NCI-H128 (cell line): Measurements from ENCODE around the gene NR6A1.
"Not testable (repeated sequence)": the region's sequence is repeated elsewhere in the genome, so short reads cannot be mapped to it uniquely, and the experiment has no call there.

Experiments
- DNase-seq: peaks from one replicate; lab custom pipeline; 2025; ENCODE audit not compliant: unreplicated experiment; lab: John Stamatoyannopoulos, UW

NR6A1 gene

DNA sequence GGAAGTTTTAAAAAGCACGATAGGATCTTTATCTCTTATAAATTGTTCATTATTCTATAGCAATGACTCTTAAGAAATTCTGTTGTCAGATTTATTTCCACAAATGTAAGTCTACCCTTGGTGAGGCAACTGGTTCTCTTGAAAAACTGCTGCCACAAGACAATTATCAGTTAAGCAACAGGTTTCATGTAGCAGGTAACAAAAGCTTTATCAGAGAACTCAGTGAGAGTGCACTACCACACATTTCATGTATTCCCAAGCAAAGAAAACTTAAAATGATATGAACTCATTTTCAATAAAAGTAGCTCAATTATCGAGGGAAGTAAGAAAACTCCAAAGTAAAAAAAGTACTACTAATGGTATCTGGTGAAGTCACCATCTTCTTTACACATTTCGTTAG lies 9.4 kb downstream of the NR6A1 start:
- no peak for DNase-seq

DNA sequence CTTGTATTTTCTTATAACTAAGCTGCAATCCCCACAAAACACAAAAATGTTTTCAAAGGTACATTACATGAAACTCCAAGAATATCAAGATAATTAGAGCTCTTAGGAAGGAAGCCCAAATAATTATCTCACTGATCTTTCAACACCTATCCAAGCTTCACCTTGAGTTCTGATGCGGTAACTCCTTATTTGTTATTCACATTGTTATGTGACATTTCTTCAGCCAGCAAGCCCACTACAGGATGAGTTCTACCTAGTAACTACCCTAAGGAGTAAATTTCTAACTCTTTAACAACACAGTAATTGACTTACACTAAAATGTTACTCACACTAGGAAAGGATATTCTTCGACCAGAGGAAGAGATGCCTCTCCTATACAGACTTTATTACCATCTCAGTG lies 9.9 kb downstream of the NR6A1 start:
- no peak for DNase-seq

DNA sequence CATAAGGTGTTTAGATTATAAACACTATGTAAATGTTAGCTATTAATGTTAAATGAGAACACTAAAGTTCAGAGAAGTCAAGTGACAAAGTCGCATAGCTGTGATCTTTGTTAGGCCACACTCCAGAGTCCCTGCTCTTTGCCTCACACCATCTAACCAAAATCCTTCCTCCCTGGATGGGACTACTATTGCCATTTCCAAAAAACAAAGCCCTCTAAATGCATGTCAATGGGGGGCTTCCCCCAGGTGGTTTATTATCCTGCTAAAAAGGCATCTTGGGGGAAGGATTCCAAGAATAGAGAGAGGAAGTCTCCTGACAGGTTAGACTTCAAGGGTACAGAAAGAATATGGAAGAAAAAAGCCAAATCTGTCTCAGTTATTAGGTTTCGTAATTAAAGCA lies 10.4 kb downstream of the NR6A1 start:
- no peak for DNase-seq

DNA sequence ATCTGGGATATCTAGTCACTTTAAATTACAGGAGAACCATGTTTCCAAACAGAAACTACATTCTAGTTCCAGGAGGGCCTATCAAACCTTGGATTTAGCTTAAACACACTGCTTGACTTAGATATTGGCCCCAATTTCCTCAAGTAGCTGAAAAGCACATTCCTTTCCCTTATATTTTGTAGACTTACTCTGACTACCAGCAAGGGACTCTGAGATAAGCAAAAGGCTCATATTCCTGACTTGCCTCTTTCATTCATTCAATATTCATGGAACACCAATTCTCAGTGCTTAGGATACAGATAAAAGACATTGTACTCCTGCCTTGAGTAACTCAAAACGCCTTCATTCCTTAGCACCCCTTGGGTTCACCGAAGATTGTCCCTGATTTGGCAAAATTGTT lies 11.8 kb downstream of the NR6A1 start:
- no peak for DNase-seq

DNA sequence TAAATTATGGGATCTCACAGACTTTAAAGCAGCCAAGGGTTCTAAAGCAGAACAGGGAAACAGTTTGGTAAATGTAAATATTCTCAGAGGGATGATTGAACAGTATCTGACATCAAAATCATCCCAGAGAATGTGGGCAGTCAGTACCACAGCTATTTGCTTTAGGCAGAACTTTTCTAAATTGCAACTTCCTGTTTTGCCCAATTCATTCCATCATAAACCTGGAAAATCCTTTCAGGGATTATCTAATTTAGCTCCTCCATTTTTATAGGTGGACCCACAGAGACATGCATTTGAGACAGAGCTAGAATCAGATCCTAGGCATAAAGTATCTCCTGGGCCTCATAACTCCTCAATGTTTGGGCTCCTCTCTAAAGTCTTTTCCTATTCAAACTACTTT lies 12.4 kb downstream of the NR6A1 start:
- no peak for DNase-seq

DNA sequence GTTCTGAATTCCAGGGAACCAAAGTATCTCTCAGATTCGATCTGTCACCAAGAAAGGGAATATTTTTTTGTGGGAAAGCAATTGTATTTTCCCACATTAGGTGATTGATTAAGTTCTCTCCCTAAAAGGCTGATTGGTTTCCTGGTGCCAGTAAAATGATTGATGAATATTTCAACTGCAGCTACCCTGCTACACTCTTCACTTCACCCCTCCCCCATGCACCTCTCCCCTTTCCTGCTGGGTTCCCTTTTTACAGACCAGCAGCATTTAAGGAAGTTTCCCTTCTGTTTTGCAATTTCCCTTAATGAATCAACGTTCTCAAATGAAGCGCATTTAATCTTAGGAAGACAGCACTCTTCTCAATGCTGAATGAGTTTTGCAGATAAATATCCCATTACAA lies 13.1 kb downstream of the NR6A1 start:
- no peak for DNase-seq

DNA sequence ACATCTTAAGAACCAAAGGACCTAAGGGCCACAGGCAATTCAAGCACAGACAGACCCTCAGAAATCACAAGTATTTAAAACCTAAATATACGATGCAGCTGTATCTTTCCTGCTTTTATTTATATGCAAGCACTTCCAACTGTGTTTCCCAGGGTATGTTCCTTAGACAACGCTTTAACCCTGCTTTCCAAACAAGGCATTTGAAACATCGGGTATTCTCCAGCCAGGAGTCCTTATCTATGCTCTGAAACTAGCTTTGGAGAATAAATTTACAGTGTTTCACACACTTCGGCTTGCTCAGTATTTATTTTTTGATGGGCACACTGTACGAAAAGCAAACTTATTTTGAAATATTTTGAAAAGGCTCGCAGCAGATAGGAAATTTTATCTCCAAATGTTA lies 13.5 kb downstream of the NR6A1 start:
- no peak for DNase-seq

DNA sequence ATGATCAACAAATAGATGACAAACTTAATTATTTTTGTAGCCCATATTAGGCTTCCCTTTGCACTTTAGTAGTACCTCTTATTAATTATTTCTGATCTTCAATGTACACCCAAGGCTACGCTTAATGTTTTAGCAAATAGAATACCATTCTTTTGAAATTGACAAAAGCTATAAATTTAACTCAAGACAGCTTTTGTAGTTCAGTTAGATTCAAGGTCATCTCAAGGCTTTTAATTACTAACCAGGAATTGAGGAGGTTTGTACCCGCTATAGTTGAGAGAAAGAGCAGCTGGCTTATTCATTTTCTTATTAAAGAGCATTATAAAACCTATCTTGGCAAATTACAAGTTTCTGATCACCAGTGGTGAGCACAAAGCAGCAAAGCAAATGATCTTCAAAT lies 15.1 kb downstream of the NR6A1 start:
- no peak for DNase-seq

DNA sequence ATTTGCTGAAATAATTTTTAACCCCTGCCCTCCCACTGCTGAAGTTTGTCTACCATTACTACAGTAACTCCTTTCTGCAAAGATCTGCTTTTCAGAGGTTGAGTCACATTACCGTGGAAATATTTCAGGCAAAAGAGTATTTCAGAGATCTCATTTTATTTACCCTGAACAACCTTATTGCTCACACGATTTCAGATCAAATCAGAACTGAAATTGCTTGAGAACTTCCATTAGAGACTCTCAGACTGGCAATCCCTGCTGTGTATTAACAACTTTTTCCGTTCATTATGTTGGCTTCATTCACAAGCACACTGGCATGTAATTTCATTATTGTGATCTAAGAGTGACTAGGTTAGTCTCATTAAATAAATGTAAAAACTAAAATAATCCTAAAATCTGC lies 16.1 kb downstream of the NR6A1 start:
- DNase-seq = no peak

DNA sequence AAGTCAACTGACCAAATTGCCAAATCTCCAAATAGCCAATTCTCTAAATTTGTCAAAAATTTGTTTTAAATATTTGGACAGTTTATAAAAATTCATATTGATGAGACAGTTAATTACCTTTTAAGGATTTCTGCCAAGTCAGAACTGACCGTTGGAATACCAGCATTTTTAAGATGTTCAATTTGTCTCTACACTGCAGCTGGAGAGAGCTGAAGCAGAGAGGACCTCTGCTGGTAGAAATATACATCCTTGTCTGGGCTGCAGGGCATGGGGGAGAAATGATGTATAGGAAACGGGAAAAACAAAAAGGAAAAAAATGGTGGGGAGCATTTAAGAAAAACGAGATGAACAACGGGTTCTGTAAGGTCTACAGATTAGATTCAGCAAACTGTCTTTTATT lies 16.8 kb downstream of the NR6A1 start:
- DNase-seq = no peak

DNA sequence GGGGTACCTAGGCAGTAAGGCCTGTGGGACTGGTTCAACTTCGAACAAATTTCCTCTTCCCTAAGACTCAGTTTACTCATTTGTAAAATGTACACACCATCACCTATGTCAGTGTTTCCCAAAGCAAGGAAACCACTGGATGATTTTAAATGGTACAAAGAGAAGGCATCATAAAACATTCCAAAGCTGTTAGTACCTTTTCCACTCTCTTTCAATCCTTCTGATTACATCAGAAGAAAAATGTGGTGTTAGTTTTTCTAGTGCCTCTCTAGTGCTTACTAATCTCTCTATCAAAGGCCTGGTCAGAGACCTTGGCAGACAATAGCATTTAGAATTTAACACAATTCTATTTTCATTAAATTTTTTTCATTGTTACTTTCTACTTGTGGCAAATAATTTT lies 18.1 kb downstream of the NR6A1 start:
- DNase-seq = no peak

DNA sequence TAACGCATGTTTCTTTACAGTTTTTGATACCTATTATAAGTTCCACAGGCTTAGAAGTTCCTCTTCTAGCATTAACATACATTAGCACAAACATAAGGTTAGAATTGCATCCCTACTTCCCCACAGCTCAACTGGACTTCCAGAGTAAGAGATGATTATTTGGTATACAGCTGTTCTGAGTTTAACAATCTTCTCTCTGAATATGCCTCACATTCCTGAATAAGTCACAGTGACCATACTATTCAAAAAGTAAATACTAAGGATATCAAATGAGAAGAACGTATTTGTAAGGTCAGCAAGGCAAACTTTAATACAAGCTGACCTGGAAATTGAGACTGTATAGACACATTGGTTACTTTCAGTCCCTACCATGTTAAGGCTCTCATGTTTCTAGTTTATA lies 21.3 kb downstream of the NR6A1 start:
- no peak for DNase-seq

DNA sequence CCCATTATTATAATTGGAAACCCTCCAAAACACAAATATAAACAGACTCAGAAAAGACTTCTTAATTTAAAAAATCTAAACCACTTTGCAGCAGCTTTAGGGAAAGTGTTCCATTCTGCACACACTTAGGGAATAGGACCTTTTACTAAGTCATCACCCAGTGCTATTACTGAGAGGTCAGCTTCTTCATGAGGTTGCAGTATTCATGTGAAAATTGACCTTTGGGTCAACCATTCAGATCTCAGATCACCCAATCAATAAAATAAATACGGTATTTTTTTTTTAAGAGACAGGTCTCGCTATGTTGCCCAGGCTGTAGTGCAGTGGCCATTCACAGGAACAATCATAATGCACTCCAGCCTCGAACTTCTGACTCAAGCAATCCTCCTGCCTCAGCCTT lies 21.8 kb downstream of the NR6A1 start:
- DNase-seq = no peak

DNA sequence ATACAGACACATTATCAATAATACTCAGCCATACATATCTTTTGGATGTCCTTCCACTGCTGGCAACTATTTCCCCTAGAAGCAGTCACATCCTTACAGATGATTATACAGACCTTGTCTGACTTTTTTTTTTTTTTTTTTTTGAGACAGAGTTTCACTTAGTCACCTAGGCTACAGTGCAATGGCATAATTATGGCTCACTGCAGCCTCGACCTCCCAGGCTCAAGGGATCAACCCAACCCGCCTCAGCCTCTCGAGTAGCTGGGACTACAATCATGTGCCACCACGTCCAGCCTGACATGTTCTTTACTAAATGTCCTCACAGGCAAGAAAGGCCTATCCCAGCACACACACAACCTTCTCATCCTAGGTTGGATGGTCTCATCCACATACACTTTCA lies 24.0 kb downstream of the NR6A1 start:
- DNase-seq = no peak

DNA sequence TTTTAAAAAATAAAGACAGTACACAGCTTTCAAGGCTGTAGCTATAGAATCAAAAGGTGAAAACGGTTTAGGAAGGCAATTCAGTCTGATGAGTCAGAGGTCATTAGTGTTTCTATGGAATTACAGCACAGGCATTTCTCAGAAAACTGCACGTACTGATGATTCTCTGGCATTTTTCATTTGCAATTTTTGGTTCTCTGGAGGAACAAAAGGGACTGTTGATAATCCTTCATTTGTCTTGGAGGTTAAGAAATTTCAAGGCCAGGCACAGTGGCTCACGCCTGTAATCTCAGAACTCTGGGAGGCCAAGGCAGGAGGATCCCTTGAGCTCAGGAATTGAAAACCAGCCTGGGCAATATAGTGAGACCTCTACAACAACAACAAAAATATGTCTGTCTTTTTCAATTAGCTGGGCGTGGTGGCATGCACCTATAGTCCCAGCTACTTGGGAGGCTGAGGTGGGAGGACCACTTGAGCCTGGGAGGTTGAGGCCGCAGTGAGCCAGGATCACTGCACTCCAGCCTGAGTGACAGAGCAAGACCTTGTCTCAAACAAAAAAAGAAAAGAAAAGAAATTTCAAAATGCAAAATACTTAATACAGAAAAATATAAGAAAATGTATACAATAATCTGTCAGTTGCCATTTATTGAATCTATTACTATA lies 27.3 kb downstream of the NR6A1 start:
- no peak for DNase-seq

DNA sequence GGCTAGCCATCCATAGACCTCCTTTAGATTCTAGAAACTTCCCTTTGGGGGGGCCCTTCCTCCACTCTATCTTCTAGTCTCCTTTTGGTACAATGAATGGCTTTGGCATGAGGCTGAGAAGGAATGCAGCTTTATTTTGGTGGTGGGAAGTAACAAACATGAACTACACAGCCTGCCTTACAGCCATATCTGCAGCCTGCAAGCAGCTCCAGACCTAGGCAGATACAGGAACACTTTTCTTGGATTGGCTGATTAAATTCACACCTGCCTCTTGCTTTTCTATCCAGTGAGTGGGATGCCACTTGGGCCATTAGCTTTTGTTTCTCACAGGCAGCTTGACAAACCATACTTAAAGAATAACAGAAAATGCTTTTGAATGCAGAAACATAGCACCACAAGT lies 28.2 kb downstream of the NR6A1 start:
- no peak for DNase-seq

DNA sequence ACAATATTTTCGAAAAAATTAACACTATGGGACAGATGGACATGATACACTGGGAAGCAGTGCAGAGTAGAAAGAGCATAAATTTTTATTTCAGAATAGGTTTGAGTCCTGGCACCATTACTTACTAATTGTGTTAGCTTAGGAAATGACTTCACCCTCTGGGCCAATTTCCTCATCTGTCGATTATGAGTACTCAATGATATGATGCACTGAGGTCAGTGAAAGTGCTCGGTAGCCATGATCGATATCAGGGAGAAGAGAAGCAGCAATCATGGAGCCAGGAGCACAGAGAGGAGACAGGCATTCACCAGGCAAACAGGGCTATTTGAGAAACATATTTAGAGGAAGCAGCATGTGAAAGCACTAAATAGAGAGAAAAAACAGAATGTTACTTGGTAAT lies 29.4 kb downstream of the NR6A1 start:
- DNase-seq = no peak

DNA sequence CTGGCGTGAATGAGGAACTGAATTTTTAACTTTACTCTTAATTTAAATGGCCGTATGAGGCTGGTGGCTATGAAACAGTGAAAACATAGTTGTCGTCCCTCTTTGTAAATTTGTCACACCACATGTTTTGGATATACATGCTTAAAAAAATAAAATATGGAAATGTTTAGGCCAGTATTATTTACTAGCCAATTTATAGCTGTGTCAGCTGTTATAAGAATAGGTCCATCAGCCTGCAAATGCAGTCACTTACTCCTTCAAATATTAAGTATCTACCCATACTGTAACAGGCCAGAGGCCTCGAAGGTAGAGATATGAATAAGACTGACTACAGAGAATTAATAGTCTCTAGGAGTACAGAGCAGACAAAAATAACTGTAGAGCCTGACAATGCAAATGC lies 30.0 kb downstream of the NR6A1 start:
- no peak for DNase-seq

DNA sequence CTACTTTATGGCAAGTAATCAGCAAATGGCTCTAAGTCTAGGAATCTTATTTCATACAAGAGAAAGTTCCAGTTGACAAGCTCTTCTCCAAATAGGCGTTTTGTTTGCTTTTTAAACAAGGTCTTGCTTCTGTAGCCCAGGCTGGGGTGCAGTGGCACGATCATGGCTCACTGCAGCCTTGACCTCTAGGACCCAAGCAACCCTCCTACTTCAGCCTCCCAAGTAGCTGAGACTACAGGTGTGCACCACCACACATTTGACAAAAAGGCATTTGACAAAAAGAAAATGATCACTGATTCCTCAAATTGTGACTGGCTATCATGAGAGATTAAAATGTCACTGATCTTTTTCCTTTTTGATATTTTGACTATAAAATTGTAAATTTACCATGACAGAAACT lies 31.8 kb downstream of the NR6A1 start:
- no peak for DNase-seq

DNA sequence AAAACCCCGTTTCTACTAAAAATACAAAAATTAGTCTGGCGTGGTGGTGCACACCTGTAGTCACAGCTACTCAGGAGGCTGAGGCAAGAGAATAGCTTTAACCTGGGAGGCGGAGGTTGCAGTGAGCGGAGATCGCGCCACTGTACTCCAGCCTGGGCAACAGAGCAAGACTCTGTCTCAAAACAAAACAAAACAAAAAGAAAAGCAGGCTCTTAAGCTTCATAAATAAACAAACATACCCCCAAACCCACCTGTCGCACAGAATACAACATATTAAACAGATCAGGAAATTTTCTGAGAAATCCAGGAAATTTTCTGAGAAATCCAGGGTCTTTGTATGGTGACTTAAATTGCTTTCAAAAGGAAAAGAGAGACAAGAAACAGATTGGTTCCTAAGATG lies 33.0 kb downstream of the NR6A1 start:
- not testable (repeated sequence) for DNase-seq

DNA sequence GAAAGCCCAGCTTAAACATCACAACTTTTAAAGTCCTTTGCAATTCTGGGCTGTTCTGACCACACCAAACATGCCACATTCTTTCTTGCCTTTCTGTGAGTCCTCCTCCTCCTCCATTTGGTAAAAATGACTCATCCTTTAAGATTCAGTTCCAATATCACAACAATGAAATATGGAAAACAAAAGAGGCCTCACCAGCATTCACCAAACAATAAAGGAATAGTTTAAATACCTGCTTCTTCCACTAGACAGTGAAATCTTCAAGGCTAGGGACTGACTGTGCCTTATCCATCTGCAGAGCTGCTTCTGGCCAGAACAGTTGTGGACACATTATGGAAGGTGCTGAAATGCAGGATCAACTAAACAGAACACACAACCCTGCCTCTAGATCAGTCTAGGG lies 36.0 kb downstream of the NR6A1 start:
- no peak for DNase-seq

DNA sequence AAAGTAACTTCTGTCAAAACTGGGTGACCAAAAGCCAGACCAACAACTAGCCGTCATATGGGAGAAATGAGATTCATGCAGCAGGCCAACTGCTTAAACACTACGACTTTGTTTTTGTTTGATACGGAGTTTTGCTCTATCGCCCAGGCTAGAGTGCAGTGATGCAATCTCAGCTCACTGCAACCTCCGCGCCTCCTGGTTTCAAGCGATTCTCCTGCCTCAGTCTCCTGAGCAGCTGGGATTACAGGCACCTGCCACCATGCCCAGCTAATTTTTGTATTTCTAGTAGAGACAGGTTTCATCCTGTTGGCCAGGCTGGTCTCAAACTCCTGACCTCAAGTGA lies 36.4 kb downstream of the NR6A1 start:
- DNase-seq = not testable (repeated sequence)

DNA sequence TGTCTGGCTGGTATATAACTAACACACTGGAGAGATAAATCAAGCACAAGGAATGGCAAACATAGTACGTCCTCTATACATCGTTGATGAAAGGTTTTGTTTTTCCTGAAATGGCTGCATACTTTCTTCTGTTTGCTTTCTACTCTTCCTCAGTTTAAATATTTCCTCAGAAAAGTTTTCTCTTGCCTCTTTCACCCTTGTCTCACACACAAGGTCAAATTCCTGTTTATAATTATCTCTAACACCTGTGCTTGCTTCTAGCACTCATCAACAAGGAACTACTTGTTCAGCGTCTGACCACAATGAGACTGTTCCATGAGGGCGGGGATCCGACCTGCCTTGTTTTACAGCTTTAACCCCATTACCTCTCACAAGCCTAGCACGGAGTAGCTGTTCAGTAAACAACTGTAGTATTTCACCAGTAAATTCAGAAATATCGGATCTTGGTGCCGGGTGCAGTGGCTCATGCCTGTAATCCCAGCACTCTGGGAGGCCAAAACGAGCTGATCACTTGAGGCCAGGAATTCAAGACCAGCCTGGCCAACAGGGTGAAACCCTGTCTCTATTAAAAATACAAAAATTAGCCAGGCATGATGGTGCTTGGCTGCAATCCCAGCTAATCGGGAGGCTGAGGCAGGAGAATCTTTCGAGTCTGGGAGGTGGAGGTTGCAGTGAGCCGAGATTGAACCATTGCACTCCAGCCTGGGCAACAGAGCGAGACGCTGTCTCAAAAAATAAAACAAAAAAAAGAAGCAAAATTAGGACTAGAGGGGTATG lies 37.0 kb downstream of the NR6A1 start:
- no peak for DNase-seq
